Breast epithelium (tissue), 4 donors: ENCODE data around the gene ZNF668. TPM values are rescaled to one million over a fixed set of nuclear protein-coding genes. Genes with fewer than 3 reads are reported as not detected.

Source experiments
- DNase-seq, 2 donors: peaks; one replicate each; pipeline ENCODE4 v3.0.0-alpha.2; 2019; ENCODE audit warnings: low spot score in 2 of 2
- H3K27ac ChIP-seq, 2 donors: fragments of 200-600 bp; sonication (generic) in 1 of 2; one replicate each; pipeline ENCODE4 v1.5.1; 2016 to 2019; ENCODE audit warnings: mild to moderate bottlenecking in 1 of 2
- H3K27me3 ChIP-seq, 2 donors: fragments of 200-600 bp; sonication (generic) in 1 of 2; one replicate each; pipeline versions ENCODE4 v1.5.1 to v1.6.0; 2017 to 2019; ENCODE audit warnings: control low read depth in 1 of 2, mild to moderate bottlenecking in 1 of 2
- H3K36me3 ChIP-seq: fragments of 200-600 bp; one replicate; pipeline ENCODE4 v1.5.1; 2019
- H3K4me1 ChIP-seq, 2 donors: fragments of 200-600 bp; sonication (generic); one replicate each; pipeline ENCODE4 v1.5.1; 2016 to 2019; ENCODE audit warnings: control low read depth in 1 of 2
- H3K4me3 ChIP-seq, 3 donors: fragments of 200-600 bp; sonication (generic); 1 replicate in 2 of 3; 2 replicates in 1 of 3; pipeline ENCODE4 v1.5.1; 2016 to 2019; ENCODE audit warnings: mild to moderate bottlenecking in 3 of 3, moderate library complexity in 2 of 3
- H3K9me3 ChIP-seq, 2 donors: fragments of 200-600 bp; sonication (generic) in 1 of 2; one replicate each; pipeline ENCODE4 v1.5.1; 2016 to 2019; ENCODE audit warnings: control low read depth in 1 of 2
- CTCF ChIP-seq, 3 donors: fragments of 450-650 bp; IDR thresholded peaks; one replicate each; pipeline ENCODE4 v1.5.1; 2016 to 2017; ENCODE audit warnings: antibody characterized with exemption in 3 of 3, mild to moderate bottlenecking in 3 of 3, moderate library complexity in 3 of 3
- POLR2A ChIP-seq: fragments of 450-650 bp; IDR thresholded peaks from one replicate; pipeline ENCODE4 v1.6.1; 2016; ENCODE audit warnings: antibody characterized with exemption, mild to moderate bottlenecking, moderate library complexity
- POLR2AphosphoS5 ChIP-seq, 3 donors: sonication (generic); formaldehyde crosslinking; IDR thresholded peaks; one replicate each; pipeline ENCODE4 v1.6.1; 2017; ENCODE audit warnings: antibody characterized with exemption in 3 of 3
- intact Hi-C: fragments of 100-400 bp; cut with DNase I; formaldehyde crosslinking; loops from one replicate; pipeline ENCODE4 v1.15.1; 2023; ENCODE audit warnings: low total_unique reads
- total RNA-seq, 3 donors: library from RNA; depleted of rRNA; stranded (reverse); fragments of >200 nt; gene quantifications; one replicate each; pipeline ENCODE4 v1.1.0, GENCODE V29; 2016

The ZNF668 gene
- total RNA-seq, 3 donors from 2014 or later = 6.7 to 8.9 (median 8.8) TPM

- intact Hi-C loops = no loop called here
- H3K27me3 ChIP-seq = no peaks in the 10 kb centered on the region
These were observed 12.8 kb downstream of the ZNF668 start for GRCh38 chr16:31061126-31061812.

GRCh38 chr16:31055613-31056012 is 18.4 kb downstream of the ZNF668 start:
- no peaks in the 10 kb centered on the region for H3K9me3 ChIP-seq
- TF ChIP-seq POLR2A = no peak
- H3K27me3 ChIP-seq = no peaks in the 10 kb centered on the region

More at GRCh38 chr16:31061126-31061812, 12.8 kb downstream of the ZNF668 start:
- H3K4me3 ChIP-seq = no peak overlapping the region
- no peaks in the 10 kb centered on the region for H3K4me1 ChIP-seq
- H3K27ac ChIP-seq = no peak overlapping the region
- no peak for DNase-seq
- TF ChIP-seq POLR2AphosphoS5 (IDR thresholded peaks at IDR 0.05) = no peak
- no peak for TF ChIP-seq POLR2A
- TF ChIP-seq CTCF (IDR thresholded peaks at IDR 0.05) = no peak
- no peaks in the 10 kb centered on the region for H3K36me3 ChIP-seq
- H3K9me3 ChIP-seq = no peaks in the 10 kb centered on the region

GRCh38 chr16:31052114-31052513 is 21.9 kb downstream of the ZNF668 start:
- H3K36me3 ChIP-seq = no peaks in the 10 kb centered on the region
- no peak for DNase-seq
- H3K9me3 ChIP-seq = no peaks in the 10 kb centered on the region
- H3K4me1 ChIP-seq = no peaks in the 10 kb centered on the region
- H3K27ac ChIP-seq = peak overlapping the region in 1 of 2 donors; percentile 34
- H3K27me3 ChIP-seq = no peaks in the 10 kb centered on the region
- TF ChIP-seq POLR2AphosphoS5 (IDR thresholded peaks at IDR 0.05) (no peak), POLR2A (no peak), CTCF (IDR thresholded peaks at IDR 0.05) (no peak)
- intact Hi-C loops = no loop called here
- no peak overlapping the region for H3K4me3 ChIP-seq

More at GRCh38 chr16:31055613-31056012, 18.4 kb downstream of the ZNF668 start:
- Histone ChIP-seq H3K36me3 (no peaks in the 10 kb centered on the region), H3K27ac (no peak overlapping the region), H3K4me3 (no peak overlapping the region), H3K4me1 (no peaks in the 10 kb centered on the region)
- no peak for DNase-seq
- intact Hi-C loops = no loop called here

GRCh38 chr16:31050280-31051030 is 23.6 kb downstream of the ZNF668 start:
- TF ChIP-seq CTCF (IDR thresholded peaks at IDR 0.05) = no peak
- no peak for TF ChIP-seq POLR2A
- no peak for TF ChIP-seq POLR2AphosphoS5 (IDR thresholded peaks at IDR 0.05)
- Histone ChIP-seq H3K27me3 (no peaks in the 10 kb centered on the region), H3K4me3 (no peak overlapping the region), H3K9me3 (no peaks in the 10 kb centered on the region), H3K27ac (no peak overlapping the region), H3K36me3 (no peaks in the 10 kb centered on the region), H3K4me1 (no peaks in the 10 kb centered on the region)
- no peak for DNase-seq
- intact Hi-C loops = no loop called here

GRCh38 chr16:31043898-31044481 is 30.1 kb downstream of the ZNF668 start:
- Histone ChIP-seq H3K27me3 (no peaks in the 10 kb centered on the region), H3K9me3 (no peaks in the 10 kb centered on the region), H3K4me3 (no peak overlapping the region), H3K27ac (no peak overlapping the region), H3K36me3 (peaks cover 5% of the 10 kb centered on the region), H3K4me1 (no peaks in the 10 kb centered on the region)
- intact Hi-C loops = no loop called here
- TF ChIP-seq POLR2AphosphoS5 (IDR thresholded peaks at IDR 0.05) = no peak
- TF ChIP-seq POLR2A = no peak
- TF ChIP-seq CTCF (IDR thresholded peaks at IDR 0.05) = no peak
- DNase-seq = no peak
